GM23338 (cell line): ENCODE measurements around the gene WNT10A. TPM values are rescaled to one million over a fixed set of nuclear protein-coding genes. Genes with fewer than 3 reads are reported as not detected.

ENCODE experiments used
- ATAC-seq: fragments of 200-7000 bp; cut with Tn5 transposase; 3 replicates; pipeline ENCODE4 v1.9.1; 2020
- DNase-seq: peaks from one replicate; pipeline ENCODE4 v3.0.0-alpha.2; 2015; ENCODE audit warnings: low spot score
- H2AFZ ChIP-seq: fragments of 200-600 bp; sonication (generic); 2 replicates; pipeline ENCODE4 v1.8.0; 2016; ENCODE audit warnings: antibody characterized with exemption, mild to moderate bottlenecking, moderate library complexity
- H3F3A ChIP-seq: fragments of 200-600 bp; sonication (generic); replicated peaks from 2 replicates; pipeline ENCODE4 v1.8.0; 2017; ENCODE audit warnings: antibody characterized with exemption, mixed run types, low read depth
- H3K27ac ChIP-seq: fragments of 200-600 bp; sonication (generic); 2 replicates; pipeline ENCODE4 v1.6.1; 2016; ENCODE audit warnings: low read depth
- H3K27me3 ChIP-seq: fragments of 200-600 bp; sonication (generic); 2 replicates; pipeline ENCODE4 v1.8.0; 2016; ENCODE audit warnings: mild to moderate bottlenecking, mixed run types, moderate library complexity; ENCODE audit not compliant: insufficient read depth
- H3K36me3 ChIP-seq: fragments of 200-600 bp; sonication (generic); 2 replicates; pipeline ENCODE4 v1.8.0; 2016; ENCODE audit warnings: mild to moderate bottlenecking; ENCODE audit not compliant: insufficient read depth
- H3K4me1 ChIP-seq: fragments of 200-600 bp; sonication (generic); 2 replicates; pipeline ENCODE4 v1.8.0; 2016; ENCODE audit warnings: mild to moderate bottlenecking, moderate library complexity; ENCODE audit not compliant: insufficient read depth
- H3K4me2 ChIP-seq: fragments of 200-600 bp; sonication (generic); 2 replicates; pipeline ENCODE4 v1.7.1; 2017; ENCODE audit warnings: mixed run types
- H3K4me3 ChIP-seq: fragments of 200-600 bp; sonication (generic); 2 replicates; pipeline ENCODE4 v1.6.1; 2016; ENCODE audit warnings: mixed run types
- H3K79me2 ChIP-seq: fragments of 200-600 bp; sonication (generic); replicated peaks from 2 replicates; pipeline ENCODE4 v1.8.0; 2017; ENCODE audit warnings: mild to moderate bottlenecking; ENCODE audit not compliant: insufficient read depth
- H3K9me2 ChIP-seq: fragments of 200-600 bp; sonication (generic); 2 replicates; pipeline ENCODE4 v1.8.0; 2017; ENCODE audit not compliant: insufficient read depth
- H4K20me1 ChIP-seq: fragments of 200-600 bp; sonication (generic); replicated peaks from 2 replicates; pipeline ENCODE4 v1.8.0; 2017; ENCODE audit warnings: mild to moderate bottlenecking; ENCODE audit not compliant: insufficient read depth
- H3K27ac Mint-ChIP-seq: 2 replicates; pipeline ENCODE4 v1.8.0; 2020; ENCODE audit warnings: inconsistent platforms, mild to moderate bottlenecking, moderate library complexity, mixed read lengths
- H3K27me3 Mint-ChIP-seq: 3 replicates; pipeline ENCODE4 v1.8.0; 2022; ENCODE audit warnings: low read depth, mild to moderate bottlenecking, moderate library complexity, mixed read lengths, inconsistent platforms; ENCODE audit not compliant: insufficient read depth, poor library complexity
- H3K36me3 Mint-ChIP-seq: 3 replicates; pipeline ENCODE4 v1.8.0; 2021; ENCODE audit warnings: low read depth, mild to moderate bottlenecking, inconsistent platforms, moderate library complexity, mixed read lengths
- H3K4me1 Mint-ChIP-seq: 3 replicates; pipeline ENCODE4 v1.8.0; 2020; ENCODE audit warnings: mild to moderate bottlenecking, inconsistent platforms, mixed read lengths
- H3K4me3 Mint-ChIP-seq: 3 replicates; pipeline ENCODE4 v1.8.0; 2021; ENCODE audit warnings: moderate library complexity, mild to moderate bottlenecking, inconsistent platforms, mixed read lengths
- H3K9me3 Mint-ChIP-seq: 3 replicates; pipeline ENCODE4 v1.8.0; 2020; ENCODE audit warnings: moderate library complexity, mild to moderate bottlenecking, inconsistent platforms, mixed read lengths
- CREB1 ChIP-seq: fragments of 250-450 bp; sonication (Bioruptor Pico); IDR thresholded peaks from 2 replicates; pipeline ENCODE4 v1.5.0; 2020; ENCODE audit warnings: low read depth, mild to moderate bottlenecking, moderate library complexity
- CTCF ChIP-seq, 2 experiments: fragments of 200-600 bp in 1 of 2; sonication (generic) in 1 of 2; conservative IDR thresholded peaks; 2 replicates each; pipeline versions ENCODE4 v1.5.1 to v1.6.1; 2016 to 2017; ENCODE audit warnings: antibody characterized with exemption in 2 of 2, low read depth in 2 of 2, mild to moderate bottlenecking in 2 of 2, moderate library complexity in 1 of 2
- ETS1 ChIP-seq: IDR thresholded peaks from 2 replicates; pipeline ENCODE4 v1.6.1; 2016; ENCODE audit warnings: antibody characterized with exemption
- EZH2 ChIP-seq: fragments of 200-600 bp; sonication (generic); IDR thresholded peaks from one replicate; pipeline ENCODE4 v1.8.0; 2017; ENCODE audit warnings: antibody characterized with exemption, mild to moderate bottlenecking, low read depth; ENCODE audit not compliant: unreplicated experiment
- EZH2phosphoT487 ChIP-seq: fragments of 200-600 bp; sonication (generic); IDR thresholded peaks from one replicate; pipeline ENCODE4 v1.8.1; 2018; ENCODE audit warnings: antibody characterized with exemption; ENCODE audit not compliant: unreplicated experiment
- JUNB ChIP-seq: IDR thresholded peaks from one replicate; pipeline ENCODE4 v1.6.1; 2016; ENCODE audit warnings: antibody characterized with exemption; ENCODE audit not compliant: unreplicated experiment
- NANOG ChIP-seq: IDR thresholded peaks from 2 replicates; pipeline ENCODE4 v1.6.1; 2016; ENCODE audit warnings: antibody characterized with exemption, borderline replicate concordance
- POLR2AphosphoS5 ChIP-seq: IDR thresholded peaks from 2 replicates; pipeline ENCODE4 v1.6.1; 2016; ENCODE audit warnings: antibody characterized with exemption, low read depth
- REST ChIP-seq: IDR thresholded peaks from one replicate; pipeline ENCODE4 v1.6.1; 2018; ENCODE audit warnings: antibody characterized with exemption; ENCODE audit not compliant: unreplicated experiment
- STAT1 ChIP-seq: IDR thresholded peaks from one replicate; pipeline ENCODE4 v1.6.1; 2016; ENCODE audit warnings: antibody characterized with exemption; ENCODE audit not compliant: unreplicated experiment
- ZNF114 ChIP-seq: fragments of 250-450 bp; sonication (Bioruptor Pico); IDR thresholded peaks from 2 replicates; pipeline ENCODE4 v1.5.0; 2020; ENCODE audit warnings: mild to moderate bottlenecking, moderate library complexity
- ZNF331 ChIP-seq: fragments of 250-450 bp; sonication (Bioruptor Pico); IDR thresholded peaks from 2 replicates; pipeline ENCODE4 v1.5.0; 2020; ENCODE audit warnings: low read depth, mild to moderate bottlenecking, moderate library complexity
- ZNF462 ChIP-seq: fragments of 250-450 bp; sonication (Bioruptor Pico); IDR thresholded peaks from 2 replicates; pipeline ENCODE4 v1.5.0; 2020; ENCODE audit warnings: mild to moderate bottlenecking, moderate library complexity
- polyA plus RNA-seq: library from polyadenylated mRNA; unstranded; fragments of >200 nt; fragmentation: Nextera tagmentation; extraction: Ambion mirVana; gene quantifications from 2 replicates; pipeline ENCODE4 v1.2.1, GENCODE V29; 2016
- total RNA-seq: library from RNA; depleted of rRNA; stranded (reverse); fragments of >200 nt; shearing (Covaris generic); gene quantifications from 2 replicates; pipeline ENCODE4 v1.2.3, GENCODE V29; 2014

WNT10A gene
- total and polyA plus RNA-seq, 2 experiments from 2014 or later, result not detected

- Histone ChIP-seq H3K4me3 (no peak overlapping the region), H3K27ac (no peak overlapping the region), H3K27me3 (peaks cover 39% of the 10 kb centered on the region), H3F3A (0 out of 2 replicates have a peak, but pooled peaks cover 2% of the 10 kb centered on the region), H4K20me1 (no peaks in the 10 kb centered on the region), H3K9me2 (no peaks in the 10 kb centered on the region), H2AFZ (no peak overlapping the region), H3K4me2 (no peak overlapping the region), H3K4me1 (peaks cover 25% of the 10 kb centered on the region), H3K36me3 (no peaks in the 10 kb centered on the region), H3K79me2 (no peaks in the 10 kb centered on the region)
- peaks cover 27% of the 10 kb centered on the region for H3K4me1 Mint-ChIP-seq
- H3K36me3 Mint-ChIP-seq, result peaks cover 10% of the 10 kb centered on the region
- peaks cover 12% of the 10 kb centered on the region for H3K9me3 Mint-ChIP-seq
- DNase-seq (no peak), ATAC-seq (no peak)
- no peak overlapping the region for H3K27ac Mint-ChIP-seq
- H3K4me3 Mint-ChIP-seq, result no peak overlapping the region
- H3K27me3 Mint-ChIP-seq, result peaks cover 47% of the 10 kb centered on the region
- TF ChIP-seq JUNB (no peak), CREB1 (CRISPR knock-in tag) (no peak), ZNF462 (CRISPR knock-in tag) (no peak), CTCF (conservative IDR thresholded peaks at IDR 0.05; ENCODE audit: low read depth in 2 of 2) (no peak), POLR2AphosphoS5 (no peak), ZNF114 (no peak), ETS1 (no peak), NANOG (no peak), ZNF331 (CRISPR knock-in tag) (no peak), REST (no peak), EZH2phosphoT487 (no peak), EZH2 (no peak), STAT1 (no peak)
Measured at GRCh38 chr2:218850796-218851195, 29.9 kb upstream of the WNT10A start.
